NCI-H1930 (cell line): Measurements from ENCODE around the gene PARD6B.
"Not testable (repeated sequence)": the region's sequence is repeated elsewhere in the genome, so short reads cannot be mapped to it uniquely, and the experiment has no call there.

Experiments
- DNase-seq, 2 experiments: peaks; one replicate each; lab custom pipeline; 2025; lab: John Stamatoyannopoulos, UW

The PARD6B gene

GRCh38 chr20:50703651-50704438 lies 27.5 kb upstream of the PARD6B start:
- not testable (repeated sequence) for DNase-seq

- DNase-seq: no peak
Observed at GRCh38 chr20:50704514-50704913, 26.9 kb upstream of the PARD6B start.

GRCh38 chr20:50704971-50705370 lies 26.4 kb upstream of the PARD6B start:
- DNase-seq: no peak

- DNase-seq: no peak
Observed at GRCh38 chr20:50708845-50709635, 22.3 kb upstream of the PARD6B start.

GRCh38 chr20:50709636-50709973 lies 21.8 kb upstream of the PARD6B start:
- DNase-seq: no peak

- DNase-seq: no peak
Observed at GRCh38 chr20:50710492-50711063, 20.8 kb upstream of the PARD6B start.

GRCh38 chr20:50711113-50711825 lies 20.1 kb upstream of the PARD6B start:
- no peak for DNase-seq

GRCh38 chr20:50712771-50713656 lies 18.4 kb upstream of the PARD6B start:
- no peak for DNase-seq

GRCh38 chr20:50713657-50714101 lies 17.7 kb upstream of the PARD6B start:
- DNase-seq: no peak

- not testable (repeated sequence) for DNase-seq
Observed at GRCh38 chr20:50714426-50714825, 17.0 kb upstream of the PARD6B start.

GRCh38 chr20:50715694-50716093 lies 15.7 kb upstream of the PARD6B start:
- no peak for DNase-seq

GRCh38 chr20:50716518-50716917 lies 14.9 kb upstream of the PARD6B start:
- DNase-seq: no peak

- DNase-seq: no peak
Observed at GRCh38 chr20:50717312-50717711, 14.1 kb upstream of the PARD6B start.

- no peak for DNase-seq
Observed at GRCh38 chr20:50717974-50718761, 13.2 kb upstream of the PARD6B start.

GRCh38 chr20:50719328-50719727 lies 12.1 kb upstream of the PARD6B start:
- DNase-seq: no peak

- DNase-seq: no peak
Observed at GRCh38 chr20:50720026-50720425, 11.4 kb upstream of the PARD6B start.

- DNase-seq: no peak
Observed at GRCh38 chr20:50720582-50720981, 10.8 kb upstream of the PARD6B start.

GRCh38 chr20:50721881-50722281 lies 9.5 kb upstream of the PARD6B start:
- no peak for DNase-seq

- DNase-seq: no peak
Observed at GRCh38 chr20:50722424-50723155, 8.8 kb upstream of the PARD6B start.

GRCh38 chr20:50723672-50724071 lies 7.7 kb upstream of the PARD6B start:
- DNase-seq: no peak
